H1 (cell line): ENCODE results near the gene SMARCA2. TPM values are rescaled to one million over a fixed set of nuclear protein-coding genes. Genes with fewer than 3 reads are reported as not detected.

Experiments used
- CTCF ChIA-PET: fragments of 300-600 bp; sonication (Branson Sonifier 250); formaldehyde crosslinking; loops from one replicate; lab custom pipeline; 2021; ENCODE audit not compliant: partially characterized antibody; lab: Charles Lee
- POLR2A ChIA-PET: fragments of 300-600 bp; sonication (Branson Sonifier 250); formaldehyde crosslinking; loops from one replicate; lab custom pipeline; 2021; ENCODE audit warnings: inconsistent platforms; ENCODE audit not compliant: partially characterized antibody; lab: Charles Lee
- DNase-seq, 2 experiments: peaks; one replicate each; pipeline versions ENCODE4 v3.0.0 to v3.0.0-alpha.2; 2010 to 2022; ENCODE audit warnings: low spot score in 2 of 2, low read depth in 1 of 2, mixed read lengths in 1 of 2
- FAIRE-seq: peaks from 2 replicates; lab custom pipeline; 2011; peaks lifted over from hg19 to GRCh38; lab: Jason Lieb, UNC
- H2AFZ ChIP-seq: 2 replicates; pipeline ENCODE4 v1.8.1; 2012; ENCODE audit warnings: low read length, inconsistent platforms
- H2AK5ac ChIP-seq: 2 replicates; pipeline ENCODE4 v1.6.1; 2013; ENCODE audit warnings: low read depth, low read length
- H2BK120ac ChIP-seq: replicated peaks from 2 replicates; pipeline ENCODE3; 2013; ENCODE audit warnings: low read depth, low read length, inconsistent platforms
- H2BK12ac ChIP-seq: 2 replicates; pipeline ENCODE4 v1.6.1; 2013; ENCODE audit warnings: low read depth, low read length
- H2BK15ac ChIP-seq: 2 replicates; pipeline ENCODE4 v1.6.1; 2013; ENCODE audit warnings: low read length
- H2BK20ac ChIP-seq: 2 replicates; pipeline ENCODE4 v1.6.1; 2013; ENCODE audit warnings: low read length
- H2BK5ac ChIP-seq: 2 replicates; pipeline ENCODE4 v1.6.1; 2013; ENCODE audit warnings: low read depth, low read length
- H3K14ac ChIP-seq: 2 replicates; pipeline ENCODE4 v1.6.1; 2013; ENCODE audit warnings: inconsistent platforms; ENCODE audit not compliant: insufficient read length
- H3K18ac ChIP-seq: 2 replicates; pipeline ENCODE4 v1.6.1; 2013; ENCODE audit warnings: low read length; ENCODE audit errors: extremely low read depth
- H3K23ac ChIP-seq: 2 replicates; pipeline ENCODE4 v1.6.1; 2013; ENCODE audit warnings: inconsistent platforms; ENCODE audit not compliant: insufficient read length
- H3K23me2 ChIP-seq: 2 replicates; pipeline ENCODE4 v1.6.1; 2013; ENCODE audit warnings: low read depth, low read length
- H3K27ac ChIP-seq: 2 replicates; pipeline ENCODE4 v1.6.1; 2011; ENCODE audit warnings: low read depth, low read length, inconsistent platforms
- H3K27me3 ChIP-seq, 4 experiments: replicated peaks in 1 of 4; 1 replicate in 1 of 4; 2 replicates in 3 of 4; pipeline versions ENCODE4 v1.6.1 to v1.8.1; 2011 to 2013; ENCODE audit warnings: low read length in 3 of 4, mild to moderate bottlenecking in 3 of 4, inconsistent platforms in 2 of 4, mixed read lengths in 2 of 4, moderate library complexity in 1 of 4; ENCODE audit not compliant: control insufficient read depth in 3 of 4, insufficient read depth in 3 of 4; ENCODE audit errors: extremely low read depth in 1 of 4
- H3K36me3 ChIP-seq, 4 experiments: 2 replicates each; pipeline versions ENCODE4 v1.6.1 to v1.8.1; 2011 to 2013; ENCODE audit warnings: mild to moderate bottlenecking in 4 of 4, low read length in 3 of 4, moderate library complexity in 2 of 4, control low read depth in 1 of 4, inconsistent platforms in 1 of 4; ENCODE audit not compliant: insufficient read depth in 4 of 4, control insufficient read depth in 2 of 4
- H3K4ac ChIP-seq: replicated peaks from 2 replicates; pipeline ENCODE3; 2013; ENCODE audit warnings: low read length, low read depth, mixed read lengths, inconsistent platforms; ENCODE audit not compliant: insufficient read length
- H3K4me1 ChIP-seq, 4 experiments: replicated peaks in 1 of 4; 1 replicate in 1 of 4; 2 replicates in 3 of 4; pipeline versions ENCODE4 v1.6.1 to v1.8.1; 2011 to 2013; ENCODE audit warnings: low read length in 3 of 4, inconsistent platforms in 2 of 4, mixed read lengths in 1 of 4; ENCODE audit not compliant: insufficient read depth in 4 of 4, control insufficient read depth in 3 of 4
- H3K4me2 ChIP-seq, 2 experiments: 2 replicates each; pipeline versions ENCODE4 v1.6.1 to v1.8.1; 2011 to 2013; ENCODE audit warnings: low read depth in 2 of 2, low read length in 2 of 2, control low read depth in 1 of 2, inconsistent platforms in 1 of 2, mild to moderate bottlenecking in 1 of 2; ENCODE audit not compliant: insufficient read depth in 1 of 2
- H3K4me3 ChIP-seq, 4 experiments: fragments of 200-600, 300-600 bp in 1 of 4; sonication (generic), shearing (Covaris generic), sonication (Bioruptor Twin) in 1 of 4; 2 replicates each; pipeline versions ENCODE4 v1.5.1 to v1.8.1; 2011 to 2016; ENCODE audit warnings: low read length in 4 of 4, low read depth in 3 of 4, control low read depth in 2 of 4, inconsistent platforms in 2 of 4, mild to moderate bottlenecking in 2 of 4, mixed read lengths in 1 of 4, moderate library complexity in 1 of 4; ENCODE audit not compliant: insufficient read depth in 2 of 4; ENCODE audit errors: extremely low read depth in 1 of 4
- H3K56ac ChIP-seq: replicated peaks from 2 replicates; pipeline ENCODE3; 2013; ENCODE audit warnings: low read depth, mild to moderate bottlenecking, mixed read lengths, low read length, inconsistent platforms; ENCODE audit not compliant: insufficient read length
- H3K79me1 ChIP-seq: 2 replicates; pipeline ENCODE4 v1.6.1; 2013; ENCODE audit warnings: low read depth, low read length, control low read depth
- H3K79me2 ChIP-seq, 2 experiments: 2 replicates each; pipeline versions ENCODE4 v1.6.1 to v1.8.1; 2012 to 2013; ENCODE audit warnings: low read length in 2 of 2, mild to moderate bottlenecking in 2 of 2, inconsistent platforms in 1 of 2; ENCODE audit not compliant: insufficient read depth in 2 of 2, control insufficient read depth in 1 of 2
- H3K9ac ChIP-seq, 4 experiments: replicated peaks in 1 of 4; 1 replicate in 1 of 4; 2 replicates in 3 of 4; pipeline versions ENCODE4 v1.6.1 to v1.8.1; 2011 to 2013; ENCODE audit warnings: low read depth in 3 of 4, low read length in 3 of 4, control low read depth in 2 of 4, mild to moderate bottlenecking in 2 of 4, moderate library complexity in 2 of 4, inconsistent platforms in 1 of 4; ENCODE audit errors: extremely low read depth in 1 of 4
- H3K9me3 ChIP-seq, 2 experiments: 2 replicates each; pipeline versions ENCODE4 v1.6.1 to v1.8.1; 2012 to 2013; ENCODE audit warnings: mild to moderate bottlenecking in 2 of 2, moderate library complexity in 2 of 2, control low read depth in 1 of 2, inconsistent platforms in 1 of 2, low read depth in 1 of 2, low read length in 1 of 2, mixed read lengths in 1 of 2; ENCODE audit not compliant: insufficient read depth in 2 of 2
- H4K20me1 ChIP-seq, 2 experiments: replicated peaks in 1 of 2; 2 replicates each; pipeline versions ENCODE3 to v1.8.1; 2011 to 2013; ENCODE audit warnings: inconsistent platforms in 2 of 2, low read length in 2 of 2, mild to moderate bottlenecking in 1 of 2; ENCODE audit not compliant: insufficient read depth in 2 of 2, control insufficient read depth in 1 of 2
- H4K5ac ChIP-seq: 2 replicates; pipeline ENCODE4 v1.6.1; 2013; ENCODE audit warnings: low read length, low read depth, mixed read lengths, inconsistent platforms; ENCODE audit not compliant: insufficient read length
- H4K8ac ChIP-seq: 2 replicates; pipeline ENCODE4 v1.8.0; 2013; ENCODE audit warnings: mild to moderate bottlenecking, moderate library complexity, low read length, inconsistent platforms; ENCODE audit not compliant: insufficient read depth; ENCODE audit errors: extremely low read depth
- H4K91ac ChIP-seq: replicated peaks from 2 replicates; pipeline ENCODE3; 2013; ENCODE audit warnings: low read length, mixed read lengths, inconsistent platforms; ENCODE audit not compliant: insufficient read length
- ASH2L ChIP-seq: fragments of 200-600, 300-600 bp; sonication (generic); IDR thresholded peaks from one replicate; pipeline ENCODE4 v1.7.1; 2017; ENCODE audit warnings: low read length
- BACH1 ChIP-seq: IDR thresholded peaks from 2 replicates; pipeline ENCODE4 v1.6.1; 2012; ENCODE audit warnings: low read length, improper control_type of control experiment
- BRCA1 ChIP-seq: IDR thresholded peaks from 2 replicates; pipeline ENCODE4 v1.6.1; 2012; ENCODE audit warnings: low read depth, low read length, improper control_type of control experiment
- FOSL1 ChIP-seq: IDR thresholded peaks from 2 replicates; pipeline ENCODE4 v1.6.1; 2011; ENCODE audit warnings: mild to moderate bottlenecking, low read depth, low read length, moderate library complexity; ENCODE audit not compliant: insufficient read depth
- HDAC2 ChIP-seq, 2 experiments: fragments of 300-600 bp in 1 of 2; sonication (generic) in 1 of 2; IDR thresholded peaks; 2 replicates each; pipeline ENCODE4 v1.6.1; 2011 to 2012; ENCODE audit warnings: low read depth in 2 of 2, low read length in 2 of 2, mild to moderate bottlenecking in 2 of 2, moderate library complexity in 2 of 2, borderline replicate concordance in 1 of 2, inconsistent platforms in 1 of 2
- KDM4A ChIP-seq: IDR thresholded peaks from one replicate; pipeline ENCODE4 v1.7.1; 2012; ENCODE audit warnings: low read depth, mild to moderate bottlenecking, moderate library complexity, low read length, inconsistent platforms; ENCODE audit not compliant: severe bottlenecking
- SP4 ChIP-seq: IDR thresholded peaks from 2 replicates; pipeline ENCODE4 v1.6.1; 2012; ENCODE audit warnings: low read length, inconsistent platforms
- TAF1 ChIP-seq: IDR thresholded peaks from 2 replicates; pipeline ENCODE4 v1.6.1; 2011; ENCODE audit warnings: mild to moderate bottlenecking, low read depth, low read length
- WGBS, 2 experiments: shearing (Covaris generic) in 1 of 2; methylation state at CpG; one replicate each; pipeline versions ENCODE4 v1.1.6 to v1.1.7; 2013 to 2015; ENCODE audit warnings: low lambda C conversion rate in 2 of 2, mixed read lengths in 2 of 2, inconsistent platforms in 1 of 2, low coverage in 1 of 2, missing lambda C conversion rate in 1 of 2; ENCODE audit not compliant: insufficient replicate concordance in 2 of 2, insufficient coverage in 1 of 2, insufficient read length in 1 of 2; ENCODE audit errors: extremely low coverage in 1 of 2, missing lambda C conversion rate in 1 of 2; 5-methylcytosine and 5-hydroxymethylcytosine counted together
- polyA plus RNA-seq, 7 experiments: library from polyadenylated mRNA; depleted of rRNA in 3 of 7; stranded (reverse) in 5 of 7; unstranded in 2 of 7; fragments of >200 nt in 5 of 7; fragments of 200-250 nt in 2 of 7; gene quantifications; 1 replicate in 5 of 7; 2 replicates in 1 of 7; 4 replicates in 1 of 7; pipeline versions ENCODE4 v1.2.1 to v1.2.3, GENCODE V29; 2011 to 2013; ENCODE audit warnings: missing spikeins in 2 of 7, mixed read lengths in 2 of 7
- total RNA-seq: library from RNA; stranded (reverse); fragmentation: NEBNext Ultra II Directional; extraction: Animal tissue kit (Norgen Biotek cat#: 25700); gene quantifications from 2 replicates; pipeline ENCODE4 v1.2.1, GENCODE V29; 2021
- TF ChIP-seq, protein P1 (sequence below): IDR thresholded peaks from 2 replicates; pipeline ENCODE4 v1.6.1; 2012; ENCODE audit warnings: low read length, inconsistent platforms
- TF ChIP-seq, protein P2 (sequence below), 3 experiments: IDR thresholded peaks; 1 replicate in 2 of 3; 2 replicates in 1 of 3; pipeline versions ENCODE4 v1.5.1 to v1.6.1; 2011; ENCODE audit warnings: low read length in 3 of 3, mild to moderate bottlenecking in 3 of 3, inconsistent platforms in 2 of 3, low read depth in 1 of 3, moderate library complexity in 1 of 3; ENCODE audit not compliant: insufficient read depth in 1 of 3; ENCODE audit errors: control extremely low read depth in 1 of 3

SMARCA2 gene
- total and polyA plus RNA-seq, 2 of the 8 experiments (the other 6 are each of a cell fraction or from before 2014, with no cell fraction given): 6.3 to 21.7 TPM

DNA sequence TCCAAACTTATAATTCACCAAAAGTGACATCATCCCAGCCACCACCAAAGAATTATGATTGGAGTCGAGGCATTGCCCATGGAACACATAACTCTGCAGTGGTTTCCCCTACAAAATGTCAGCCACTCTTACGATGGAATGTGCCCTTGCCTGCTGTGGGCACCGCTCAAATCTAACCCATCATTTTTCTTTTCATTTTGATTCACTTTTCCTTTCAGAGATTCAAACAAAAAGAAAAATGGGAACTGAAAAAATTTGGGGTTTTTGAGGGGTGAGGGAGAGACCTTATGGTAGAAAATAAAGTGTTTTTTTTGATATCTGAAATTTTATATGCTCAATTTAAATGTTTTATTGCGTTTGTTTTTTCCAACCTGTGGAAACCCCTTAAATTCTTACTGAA, 28.1 kb downstream of the SMARCA2 start:
- CTCF ChIA-PET: no interaction called here
- Histone ChIP-seq H3K79me2 (no peaks in the 10 kb centered on the region), H3K18ac (no peak overlapping the region), H2BK5ac (no peak overlapping the region), H3K4me2 (no peak overlapping the region), H3K79me1 (no peaks in the 10 kb centered on the region), H4K91ac (no peak overlapping the region), H3K27me3 (peaks cover 0 to 15% (median 8%) of the 10 kb centered on the region in 4 experiments; a peak in 6 of 7 replicates), H3K56ac (no peak overlapping the region), H4K8ac (no peak overlapping the region), H3K27ac (no peak overlapping the region), H3K4ac (no peak overlapping the region), H2BK120ac (no peak overlapping the region), H3K9ac (no peak overlapping the region), H3K9me3 (no peaks in the 10 kb centered on the region), H2AK5ac (no peak overlapping the region), H3K14ac (no peak overlapping the region), H2BK12ac (no peak overlapping the region), H2BK15ac (no peak overlapping the region), H3K23me2 (no peaks in the 10 kb centered on the region; the same call in 1 of the 2 replicates), H3K36me3 (no peaks in the 10 kb centered on the region; a peak in 1 of 8 replicates), H2BK20ac (no peak overlapping the region), H3K23ac (no peak overlapping the region), H2AFZ (no peak overlapping the region), H3K4me1 (peaks cover 0 to 4% (median 0%) of the 10 kb centered on the region in 4 experiments; a peak in 1 of 7 replicates), H4K20me1 (no peaks in the 10 kb centered on the region), H3K4me3 (no peak overlapping the region), H4K5ac (no peak overlapping the region)
- DNase-seq: no peak
- 90% methylated on average over 4 of the region's 4 CpGs; no CpG with 5 or more reads in 1 of the 2 experiments for WGBS, 2 experiments
- no peak for FAIRE-seq
- POLR2A ChIA-PET: interaction anchor here (1.0 kb wide), 1 partner anchor 325 kb away, joined by 4 read pairs; no protein-coding TSS in a partner anchor
- TF ChIP-seq ASH2L (no peak), FOSL1 (no peak), BACH1 (no peak), HDAC2 (IDR thresholded peaks at IDR 0.05; ENCODE audit: borderline replicate concordance in 1 of 2, low read depth in 2 of 2, low read length in 2 of 2) (no peak), KDM4A (no peak), TAF1 (no peak), BRCA1 (no peak), SP4 (no peak)
- TF ChIP-seq, protein P1, sequence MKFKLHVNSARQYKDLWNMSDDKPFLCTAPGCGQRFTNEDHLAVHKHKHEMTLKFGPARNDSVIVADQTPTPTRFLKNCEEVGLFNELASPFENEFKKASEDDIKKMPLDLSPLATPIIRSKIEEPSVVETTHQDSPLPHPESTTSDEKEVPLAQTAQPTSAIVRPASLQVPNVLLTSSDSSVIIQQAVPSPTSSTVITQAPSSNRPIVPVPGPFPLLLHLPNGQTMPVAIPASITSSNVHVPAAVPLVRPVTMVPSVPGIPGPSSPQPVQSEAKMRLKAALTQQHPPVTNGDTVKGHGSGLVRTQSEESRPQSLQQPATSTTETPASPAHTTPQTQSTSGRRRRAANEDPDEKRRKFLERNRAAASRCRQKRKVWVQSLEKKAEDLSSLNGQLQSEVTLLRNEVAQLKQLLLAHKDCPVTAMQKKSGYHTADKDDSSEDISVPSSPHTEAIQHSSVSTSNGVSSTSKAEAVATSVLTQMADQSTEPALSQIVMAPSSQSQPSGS: no peak
- TF ChIP-seq, protein P2, sequence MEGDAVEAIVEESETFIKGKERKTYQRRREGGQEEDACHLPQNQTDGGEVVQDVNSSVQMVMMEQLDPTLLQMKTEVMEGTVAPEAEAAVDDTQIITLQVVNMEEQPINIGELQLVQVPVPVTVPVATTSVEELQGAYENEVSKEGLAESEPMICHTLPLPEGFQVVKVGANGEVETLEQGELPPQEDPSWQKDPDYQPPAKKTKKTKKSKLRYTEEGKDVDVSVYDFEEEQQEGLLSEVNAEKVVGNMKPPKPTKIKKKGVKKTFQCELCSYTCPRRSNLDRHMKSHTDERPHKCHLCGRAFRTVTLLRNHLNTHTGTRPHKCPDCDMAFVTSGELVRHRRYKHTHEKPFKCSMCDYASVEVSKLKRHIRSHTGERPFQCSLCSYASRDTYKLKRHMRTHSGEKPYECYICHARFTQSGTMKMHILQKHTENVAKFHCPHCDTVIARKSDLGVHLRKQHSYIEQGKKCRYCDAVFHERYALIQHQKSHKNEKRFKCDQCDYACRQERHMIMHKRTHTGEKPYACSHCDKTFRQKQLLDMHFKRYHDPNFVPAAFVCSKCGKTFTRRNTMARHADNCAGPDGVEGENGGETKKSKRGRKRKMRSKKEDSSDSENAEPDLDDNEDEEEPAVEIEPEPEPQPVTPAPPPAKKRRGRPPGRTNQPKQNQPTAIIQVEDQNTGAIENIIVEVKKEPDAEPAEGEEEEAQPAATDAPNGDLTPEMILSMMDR (IDR thresholded peaks at IDR 0.05; ENCODE audit: control extremely low read depth in 1 of 3, insufficient read depth in 1 of 3, low read depth in 1 of 3, low read length in 3 of 3): no peak
